GM18873 (cell line): ENCODE data around the gene LIPG.
"Not testable (repeated sequence)": the region's sequence is repeated elsewhere in the genome, so short reads cannot be mapped to it uniquely, and the experiment has no call there.

ENCODE experiments used
- ATAC-seq: cut with Tn5 transposase; IDR thresholded peaks from one replicate; pipeline ENCODE4 v1.9.1; 2021; ENCODE audit warnings: mild to moderate bottlenecking, moderate library complexity, moderate number of reproducible peaks; ENCODE audit not compliant: unreplicated experiment, low FRiP score

Gene LIPG

DNA sequence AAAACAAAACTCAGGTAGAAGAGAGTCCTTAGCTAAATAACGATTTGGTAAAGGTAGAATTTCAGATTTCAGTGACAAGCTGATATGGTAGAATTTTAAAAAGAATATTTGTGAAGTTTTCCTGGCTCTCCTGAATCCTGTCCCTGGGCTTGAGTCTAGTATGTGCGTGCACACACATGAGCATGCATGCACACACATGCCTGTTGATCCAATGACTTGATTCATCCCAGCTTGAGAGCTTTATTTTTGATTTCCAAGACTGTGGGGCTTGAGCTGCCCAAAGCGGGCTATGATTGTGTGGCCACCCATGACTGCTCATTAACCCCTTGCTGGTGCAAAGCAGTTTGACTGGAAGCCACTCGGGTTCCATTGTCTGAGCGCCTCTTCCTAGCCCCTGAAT lies 9.0 kb downstream of the LIPG start:
- no peak for ATAC-seq

DNA sequence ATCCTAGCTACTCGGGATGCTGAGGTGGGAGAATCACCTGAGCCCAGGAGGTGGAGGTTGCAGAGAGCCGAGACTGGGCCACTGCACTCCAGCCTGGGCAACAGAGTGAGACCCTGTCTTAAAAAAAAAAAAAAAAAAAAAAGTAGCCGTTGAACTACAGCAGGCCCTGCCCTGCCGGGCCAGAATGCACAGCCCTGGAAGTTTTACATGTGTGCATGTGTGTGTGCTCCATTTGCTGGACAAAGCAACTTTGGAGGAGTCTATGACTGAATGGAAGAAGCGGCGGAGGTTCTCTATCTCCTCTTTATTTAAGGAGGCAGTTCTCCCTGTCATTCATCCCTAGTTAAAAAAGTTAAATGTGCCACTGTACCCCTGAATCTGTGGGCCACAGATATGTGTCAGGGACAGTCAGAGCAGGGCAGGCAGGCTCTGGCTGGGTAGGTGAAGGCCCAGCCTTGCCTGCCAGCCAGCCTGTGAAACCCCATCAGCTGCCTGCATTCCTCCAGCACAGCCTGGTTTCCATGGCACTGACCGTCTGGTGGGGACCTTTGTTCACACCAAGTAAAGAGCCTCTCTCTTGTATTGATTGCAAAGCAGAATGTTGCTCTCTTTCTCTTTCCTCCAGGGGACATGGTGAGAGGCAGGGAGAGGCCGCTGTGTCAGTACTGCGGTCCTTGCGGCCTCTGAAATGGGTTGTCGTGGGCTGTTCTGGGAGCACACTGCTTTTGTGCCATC lies 10.9 kb downstream of the LIPG start:
- ATAC-seq, result no peak

DNA sequence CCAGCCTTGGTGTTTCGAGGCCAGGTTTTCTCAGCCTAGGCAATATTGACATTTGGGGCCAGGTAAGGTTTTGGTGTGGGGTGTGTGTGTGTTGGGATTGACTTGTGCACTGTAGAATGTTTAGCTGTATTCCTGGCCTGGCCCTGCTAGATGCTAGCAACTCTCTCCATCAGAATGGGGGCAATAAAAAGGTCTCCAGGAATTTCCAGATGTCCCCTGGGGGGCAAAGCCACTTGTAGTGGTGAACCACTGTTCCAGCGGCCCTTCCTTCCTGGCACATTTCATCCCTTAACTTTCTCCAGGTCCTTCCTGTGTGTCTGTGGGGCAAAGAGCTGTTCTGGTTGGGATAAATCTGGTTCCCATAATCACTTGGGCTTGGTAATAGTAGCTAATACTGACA lies 12.0 kb downstream of the LIPG start:
- no peak for ATAC-seq

DNA sequence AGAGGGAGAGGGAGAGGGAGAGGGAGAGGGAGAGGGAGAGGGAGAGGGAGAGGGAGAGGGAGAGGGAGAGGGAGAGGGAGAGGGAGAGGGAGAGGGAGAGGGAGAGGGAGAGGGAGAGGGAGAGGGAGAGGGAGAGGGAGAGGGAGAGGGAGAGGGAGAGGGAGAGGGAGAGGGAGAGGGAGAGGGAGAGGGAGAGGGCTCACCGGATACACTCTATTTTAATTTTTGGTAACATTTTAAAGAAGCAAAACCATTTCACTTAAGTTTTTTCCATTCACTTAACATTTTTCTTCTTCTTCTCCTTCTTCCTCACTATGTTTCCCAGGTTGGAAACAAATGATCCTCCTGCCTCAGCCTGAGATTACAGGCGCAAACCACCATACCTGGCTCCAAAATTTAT lies 17.2 kb downstream of the LIPG start:
- ATAC-seq, result not testable (repeated sequence)

DNA sequence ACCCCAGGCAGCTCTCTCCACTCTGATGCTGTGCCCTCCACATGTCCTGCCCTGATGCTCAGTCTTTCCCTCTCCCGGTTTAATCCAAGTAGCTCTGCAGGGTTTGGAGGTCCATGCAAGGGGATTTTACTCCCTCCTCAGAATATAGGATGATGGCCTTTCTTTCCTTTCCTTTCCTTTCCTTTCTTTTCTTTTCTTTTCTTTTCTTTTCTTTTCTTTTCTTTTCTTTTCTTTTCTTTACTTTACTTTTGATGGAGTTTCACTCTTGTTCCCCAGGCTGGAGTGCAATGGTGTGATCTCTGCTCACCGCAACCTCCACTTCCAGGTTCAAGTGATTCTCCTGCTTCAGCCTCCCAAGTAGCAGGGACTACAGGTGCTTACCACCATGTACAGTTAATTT lies 17.7 kb downstream of the LIPG start:
- ATAC-seq, result not testable (repeated sequence)

DNA sequence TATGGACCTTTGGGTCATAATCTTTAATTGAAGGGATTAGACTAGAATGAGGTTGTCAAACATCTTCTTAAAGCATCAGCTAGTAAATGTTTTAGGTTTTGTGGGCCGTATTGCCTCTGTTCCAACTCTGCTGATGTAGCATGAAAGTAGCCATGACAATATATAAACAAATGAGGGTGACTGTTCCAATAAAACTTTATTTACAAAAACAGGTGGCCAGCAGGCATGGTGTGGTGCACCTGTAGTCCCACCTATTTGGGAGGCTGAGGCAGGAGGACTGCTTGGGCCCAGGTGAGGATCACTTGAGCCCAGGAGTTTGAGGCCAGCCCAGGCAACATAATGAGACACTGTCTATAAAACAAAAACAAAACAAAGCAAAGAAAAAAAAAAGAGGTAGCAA lies 18.4 kb downstream of the LIPG start:
- no peak for ATAC-seq

DNA sequence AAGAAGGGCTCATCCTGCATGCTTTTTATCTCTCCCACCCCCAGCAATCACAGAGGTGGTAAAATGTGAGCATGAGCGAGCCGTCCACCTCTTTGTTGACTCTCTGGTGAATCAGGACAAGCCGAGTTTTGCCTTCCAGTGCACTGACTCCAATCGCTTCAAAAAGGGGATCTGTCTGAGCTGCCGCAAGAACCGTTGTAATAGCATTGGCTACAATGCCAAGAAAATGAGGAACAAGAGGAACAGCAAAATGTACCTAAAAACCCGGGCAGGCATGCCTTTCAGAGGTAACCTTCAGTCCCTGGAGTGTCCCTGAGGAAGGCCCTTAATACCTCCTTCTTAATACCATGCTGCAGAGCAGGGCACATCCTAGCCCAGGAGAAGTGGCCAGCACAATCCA lies 19.5 kb downstream of the LIPG start:
- ATAC-seq, result no peak

DNA sequence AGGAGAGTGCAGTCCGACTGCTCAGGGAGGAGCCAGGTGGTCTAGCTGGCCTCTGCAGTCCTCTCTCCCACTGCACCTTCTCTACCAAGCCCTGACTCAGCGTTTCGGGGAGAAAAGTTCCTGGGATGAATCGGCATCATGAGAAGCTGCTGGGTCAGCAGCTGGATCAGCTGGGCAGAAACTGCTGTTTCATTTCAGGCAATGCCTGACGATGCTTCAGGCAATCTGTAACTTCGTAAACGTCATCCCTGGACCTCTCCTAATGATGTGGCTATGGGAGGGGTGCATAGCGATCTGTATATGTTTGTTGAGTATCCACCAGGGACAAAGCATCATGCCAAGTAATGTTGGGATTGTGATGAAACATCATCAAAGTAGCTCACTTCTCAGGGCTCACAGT lies 20.7 kb downstream of the LIPG start:
- no peak for ATAC-seq

DNA sequence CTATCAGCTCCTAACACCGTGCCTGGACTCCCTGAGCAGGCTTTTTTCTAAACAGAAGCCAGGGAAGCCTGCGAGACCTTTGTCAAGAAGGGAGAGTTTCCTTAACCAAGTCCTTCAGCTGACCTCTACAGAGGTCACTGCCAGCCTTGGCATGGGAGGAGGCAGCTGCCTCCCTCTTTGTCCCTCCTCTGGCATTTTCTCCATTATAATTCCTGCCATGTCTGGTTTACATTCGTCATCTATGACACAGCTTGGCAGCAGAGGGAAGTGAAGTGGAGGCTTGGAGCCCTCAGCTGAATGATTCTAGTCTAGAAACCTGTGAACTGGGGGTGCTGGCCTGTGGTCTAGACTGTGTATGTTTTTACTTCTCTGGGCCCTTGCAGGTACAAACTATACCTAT lies 22.5 kb downstream of the LIPG start:
- ATAC-seq, result no peak

DNA sequence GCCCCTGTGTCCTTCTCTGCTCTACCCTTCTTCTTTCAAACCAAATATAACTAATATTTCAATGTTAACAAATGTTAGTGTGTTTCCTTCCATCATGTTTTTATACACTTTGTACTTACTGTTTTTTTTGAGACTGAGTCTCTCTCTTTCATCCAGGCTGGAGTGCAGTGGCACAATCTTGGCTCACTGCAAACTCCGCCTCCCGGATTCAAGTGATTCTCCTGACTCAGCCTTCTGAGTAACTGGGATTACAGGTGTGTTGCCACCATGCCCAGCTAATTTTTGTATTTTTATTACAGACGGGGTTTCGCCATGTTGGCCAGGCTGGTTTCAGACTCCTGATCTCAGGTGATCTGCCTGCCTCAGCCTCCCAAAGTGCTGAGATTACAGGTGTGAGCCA lies 23.1 kb downstream of the LIPG start:
- ATAC-seq, result not testable (repeated sequence)

DNA sequence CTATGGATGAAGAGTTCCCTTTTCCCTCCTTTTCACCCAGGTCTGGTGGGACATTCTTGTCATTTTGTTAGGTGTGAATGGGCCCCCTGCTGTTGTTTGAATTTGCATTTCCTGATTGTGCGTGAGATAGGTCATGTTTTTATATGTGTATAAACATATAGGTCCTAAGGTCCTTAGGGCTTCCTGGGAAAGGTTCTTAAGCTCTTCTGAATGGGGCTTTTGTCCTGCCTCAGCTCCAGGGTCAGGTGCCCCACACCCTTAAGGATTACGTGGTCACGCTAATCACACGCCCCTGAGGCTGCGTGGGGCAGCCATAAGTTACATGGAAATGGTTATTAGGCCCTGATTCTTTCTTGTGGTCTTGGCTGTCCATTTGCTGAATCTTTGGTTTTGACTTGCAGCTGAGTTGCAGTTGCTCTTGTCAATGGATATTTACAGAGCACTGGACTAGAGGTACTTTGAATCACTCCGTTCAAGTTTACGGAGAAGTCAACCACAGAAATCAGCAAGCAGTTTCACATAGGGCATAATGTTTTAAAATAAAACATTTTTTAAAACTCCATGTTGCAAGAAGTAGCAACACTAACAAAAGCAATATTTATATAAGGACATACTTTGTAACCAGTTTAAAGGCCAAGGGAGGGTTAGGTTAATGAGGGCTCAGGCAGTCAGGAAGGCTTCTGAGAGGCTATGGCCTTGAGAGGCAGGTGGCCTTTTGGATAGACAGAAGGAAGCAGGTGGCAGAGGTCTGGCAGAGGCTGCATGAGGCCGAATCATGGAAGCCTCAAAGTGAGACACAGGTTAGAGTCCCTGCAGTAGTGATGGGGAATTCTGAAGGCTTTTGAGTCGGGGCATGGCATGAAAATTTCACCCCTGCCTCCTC lies 24.2 kb downstream of the LIPG start:
- ATAC-seq, result no peak

DNA sequence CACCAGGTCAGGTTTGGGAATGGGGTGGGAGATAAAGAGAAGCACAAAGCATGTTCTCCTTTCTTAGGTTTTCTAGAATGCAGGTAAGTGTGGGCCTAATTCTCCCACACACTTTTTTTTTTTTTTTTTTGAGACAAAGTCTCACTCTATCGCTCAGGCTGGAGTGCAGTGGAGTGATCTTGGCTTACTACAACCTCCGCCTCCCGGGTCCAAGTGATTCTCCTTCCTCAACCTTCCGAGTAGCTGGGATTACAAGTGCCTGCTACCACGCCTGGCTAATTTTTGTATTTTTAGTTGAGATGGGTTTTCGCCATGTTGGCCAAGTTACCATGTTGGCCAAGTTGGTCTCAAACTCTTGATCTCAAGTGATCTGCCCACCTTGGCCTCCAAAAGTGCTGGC lies 26.3 kb downstream of the LIPG start:
- no peak for ATAC-seq

DNA sequence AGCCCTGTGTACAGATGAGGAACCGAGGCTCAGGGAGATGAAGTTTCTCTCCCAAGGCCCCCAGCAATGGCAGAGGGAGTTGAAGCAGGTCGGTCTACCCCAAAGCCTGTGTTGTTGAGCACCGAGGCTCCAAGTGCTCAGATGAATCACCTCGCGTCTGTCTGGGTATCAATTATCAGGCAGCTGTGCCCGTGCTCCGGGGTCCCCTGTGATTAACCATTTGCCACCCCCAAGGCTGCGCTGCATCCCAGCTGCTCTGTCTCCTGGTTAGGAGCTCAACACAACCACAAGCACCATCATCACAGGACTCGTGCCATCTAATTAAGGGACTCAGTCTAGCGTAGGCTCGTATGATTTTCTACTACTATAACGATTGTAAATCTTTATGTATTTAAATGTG lies 27.1 kb downstream of the LIPG start:
- ATAC-seq, result no peak

DNA sequence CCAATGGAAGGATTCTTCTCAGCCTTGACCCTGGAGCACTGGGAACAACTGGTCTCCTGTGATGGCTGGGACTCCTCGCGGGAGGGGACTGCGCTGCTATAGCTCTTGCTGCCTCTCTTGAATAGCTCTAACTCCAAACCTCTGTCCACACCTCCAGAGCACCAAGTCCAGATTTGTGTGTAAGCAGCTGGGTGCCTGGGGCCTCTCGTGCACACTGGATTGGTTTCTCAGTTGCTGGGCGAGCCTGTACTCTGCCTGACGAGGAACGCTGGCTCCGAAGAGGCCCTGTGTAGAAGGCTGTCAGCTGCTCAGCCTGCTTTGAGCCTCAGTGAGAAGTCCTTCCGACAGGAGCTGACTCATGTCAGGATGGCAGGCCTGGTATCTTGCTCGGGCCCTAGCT lies 28.8 kb downstream of the LIPG start:
- no peak for ATAC-seq

DNA sequence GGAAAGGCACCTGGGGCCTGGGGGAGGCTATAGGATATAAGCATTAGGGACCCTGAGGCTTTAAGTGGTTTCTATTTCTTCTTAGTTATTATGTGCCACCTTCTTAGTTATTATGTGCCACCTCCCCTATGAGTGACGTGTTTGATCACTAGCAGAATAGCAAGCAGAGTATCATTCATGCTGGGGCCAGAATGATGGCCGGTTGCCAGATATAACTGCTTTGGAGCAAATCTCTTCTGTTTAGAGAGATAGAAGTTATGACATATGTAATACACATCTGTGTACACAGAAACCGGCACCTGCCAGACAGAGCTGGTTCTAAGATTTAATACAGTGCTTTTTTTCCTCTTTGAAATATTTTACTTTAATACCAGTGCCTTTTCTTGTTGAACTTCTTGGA lies 29.4 kb downstream of the LIPG start:
- no peak for ATAC-seq

DNA sequence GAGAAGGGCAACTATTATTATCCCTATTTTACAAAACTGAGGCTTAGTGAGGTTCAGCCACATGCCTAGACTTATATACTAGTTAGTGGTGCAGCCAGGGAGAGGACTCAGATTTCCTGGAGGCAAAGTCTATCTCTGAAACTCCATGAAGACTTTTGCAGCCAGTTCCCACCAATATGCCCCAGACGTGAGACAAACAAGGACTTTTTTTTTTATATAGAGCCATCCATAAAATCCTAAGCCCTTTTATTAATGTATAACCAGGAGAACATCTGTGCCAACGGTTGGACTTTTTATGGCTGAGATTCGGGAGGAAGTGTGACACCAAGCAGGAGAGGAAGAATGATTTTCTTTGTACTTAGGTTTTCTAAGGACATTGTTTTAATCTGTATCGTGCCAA lies 29.9 kb downstream of the LIPG start:
- ATAC-seq, result no peak

DNA sequence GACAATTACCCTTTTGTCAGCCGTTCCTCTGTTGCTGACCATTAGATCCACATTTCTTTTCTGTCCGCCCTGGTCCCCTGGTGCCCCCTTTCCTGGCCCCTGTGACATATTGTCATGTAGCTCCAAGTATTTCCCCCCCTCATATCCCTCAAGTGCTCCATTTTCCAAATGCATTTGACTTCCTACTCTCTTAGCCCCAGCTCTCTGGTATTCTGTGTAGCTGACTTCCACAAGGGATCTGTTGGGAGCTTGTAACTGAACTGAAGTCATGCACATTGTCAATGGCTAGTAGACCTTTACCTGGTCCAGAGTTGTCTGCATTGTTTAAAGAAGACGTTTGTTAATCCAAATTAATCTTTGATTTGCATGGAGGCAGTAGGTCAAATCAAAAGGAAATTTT lies 34.8 kb downstream of the LIPG start:
- ATAC-seq, result no peak

DNA sequence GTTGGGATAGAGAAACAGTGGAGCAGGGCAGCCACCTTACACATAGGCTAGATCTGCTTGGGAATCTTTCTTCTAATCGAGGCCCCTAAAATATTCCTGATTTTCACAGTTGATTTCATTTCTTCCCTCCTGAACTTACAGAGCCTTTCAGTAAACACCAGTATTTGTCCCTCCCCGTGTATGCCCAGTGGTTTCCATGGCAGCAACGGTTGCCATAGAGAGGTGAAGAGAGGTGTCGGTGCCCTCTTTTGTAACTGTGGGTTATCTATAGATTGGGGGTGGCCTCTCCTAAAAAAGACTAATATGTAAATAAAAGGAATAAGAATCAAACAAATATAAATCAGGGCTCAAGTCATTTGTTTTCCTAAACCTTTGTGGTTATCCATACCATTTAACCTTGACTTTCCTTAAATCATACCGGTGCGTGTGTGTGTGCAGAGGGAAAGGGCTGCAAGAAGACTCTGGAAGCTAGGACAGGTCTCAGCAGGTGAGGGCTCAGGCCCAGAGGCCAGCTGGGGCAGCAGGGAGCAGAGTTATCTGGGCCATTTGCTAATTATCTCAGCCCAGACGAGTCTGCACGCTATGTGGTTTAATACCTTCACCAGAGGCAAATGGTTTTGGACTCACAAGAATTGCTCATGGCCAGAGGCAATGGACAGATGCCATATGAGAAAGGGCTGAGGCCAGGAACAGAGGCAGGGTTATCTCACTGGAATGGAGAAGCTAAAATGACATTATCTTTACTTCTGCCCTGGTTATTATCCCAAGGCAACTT lies 35.5 kb downstream of the LIPG start:
- ATAC-seq, result no peak

DNA sequence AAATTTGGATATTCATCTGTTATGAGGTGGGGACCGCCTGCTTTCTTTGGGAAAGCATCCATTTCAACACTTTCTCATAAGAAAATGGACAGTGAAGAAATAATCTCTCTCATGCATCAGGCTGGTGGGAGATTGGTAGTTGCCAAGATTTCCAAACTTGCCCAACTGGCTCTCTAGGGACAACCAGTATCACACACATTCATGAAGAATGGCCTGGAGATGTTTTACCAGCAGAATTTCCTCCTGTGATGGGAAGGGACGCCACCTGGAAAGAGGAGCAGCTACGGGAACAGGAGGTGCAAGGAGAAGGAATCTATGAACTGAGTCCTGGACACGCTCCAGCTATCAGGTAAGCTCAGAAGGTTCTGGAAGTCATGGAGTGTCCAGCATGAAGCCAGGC lies 39.4 kb downstream of the LIPG start:
- ATAC-seq, result no peak

DNA sequence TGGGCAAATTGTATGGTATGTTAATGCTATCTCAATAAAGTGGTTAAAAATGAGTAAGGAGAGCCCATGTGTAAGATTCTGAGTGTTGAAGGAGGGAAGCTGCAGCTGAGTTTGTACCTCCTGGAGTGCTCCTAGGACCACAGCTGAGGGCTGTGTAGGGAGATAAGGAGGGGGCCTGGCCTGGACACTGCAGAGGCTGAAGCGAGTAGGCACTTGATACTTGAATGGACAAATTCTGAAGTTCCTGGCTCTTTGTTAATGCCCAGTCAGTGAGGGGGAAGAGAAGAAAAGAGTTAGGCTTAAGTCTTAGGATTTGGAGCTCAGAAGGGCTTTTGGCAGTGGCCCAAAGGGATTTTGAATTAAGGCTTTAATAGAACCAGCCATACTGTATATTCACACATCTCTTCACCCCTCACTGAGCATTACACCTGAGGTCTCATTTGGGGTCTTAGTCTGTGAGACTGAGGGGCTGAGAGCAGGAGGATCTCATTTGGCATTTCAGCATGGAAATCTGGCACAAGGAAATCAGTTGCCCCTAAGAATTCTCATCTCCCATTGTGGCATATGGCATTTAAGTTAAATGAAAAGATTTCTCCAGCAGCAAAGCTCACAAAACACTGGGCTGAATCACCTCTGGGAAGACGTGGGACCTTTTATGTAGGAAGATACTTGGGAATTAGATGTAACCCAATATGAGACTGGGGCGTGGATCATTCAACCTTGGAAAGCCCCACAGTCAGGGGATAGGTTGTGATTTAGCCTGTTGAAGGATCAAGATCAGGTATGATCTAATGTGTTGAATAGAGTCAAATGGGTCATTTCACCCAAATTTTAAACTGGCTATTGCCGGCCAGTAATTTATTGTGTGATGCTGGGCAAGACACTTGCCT lies 46.8 kb downstream of the LIPG start:
- ATAC-seq, result no peak
